HG02588 (cell line): ENCODE measurements around the gene TUBA3C.
"Not testable (repeated sequence)": the region's sequence is repeated elsewhere in the genome, so short reads cannot be mapped to it uniquely, and the experiment has no call there.

Experiments
- ATAC-seq: cut with Tn5 transposase; IDR thresholded peaks from one replicate; pipeline ENCODE4 v1.9.1; 2021; ENCODE audit warnings: mild to moderate bottlenecking, moderate library complexity; ENCODE audit not compliant: unreplicated experiment

TUBA3C gene

GRCh38 chr13:19181621-19182485 lies at the start of gene TUBA3C:
TSS of gene TUBA3C (minus strand) at chr13:19181824. CDS start at chr13:19181747, 77 bp downstream.
- no peak for ATAC-seq

GRCh38 chr13:19207413-19207812 lies 25.8 kb upstream of the TUBA3C start:
- ATAC-seq: not testable (repeated sequence)

- not testable (repeated sequence) for ATAC-seq
These were observed 11.0 kb upstream of the TUBA3C start for GRCh38 chr13:19192622-19193021.

GRCh38 chr13:19189911-19190310 lies 8.3 kb upstream of the TUBA3C start:
- not testable (repeated sequence) for ATAC-seq

- ATAC-seq: not testable (repeated sequence)
These were observed 7.7 kb upstream of the TUBA3C start for GRCh38 chr13:19189368-19189767.

- no peak for ATAC-seq
These were observed 4.4 kb upstream of the TUBA3C start for GRCh38 chr13:19185865-19186645.

- ATAC-seq: no peak
These were observed 3.7 kb upstream of the TUBA3C start for GRCh38 chr13:19185086-19185864.

GRCh38 chr13:19184176-19184575 lies 2.6 kb upstream of the TUBA3C start:
- no peak for ATAC-seq

- no peak for ATAC-seq
These were observed 2.1 kb upstream of the TUBA3C start for GRCh38 chr13:19183676-19184075.

GRCh38 chr13:19182536-19182935 lies 912 bp upstream of the TUBA3C start:
- ATAC-seq: no peak

- no peak for ATAC-seq
These were observed 503 bp downstream of the TUBA3C start for GRCh38 chr13:19181021-19181620.

- no peak for ATAC-seq
These were observed 1.7 kb downstream of the TUBA3C start for GRCh38 chr13:19179916-19180315.

GRCh38 chr13:19178901-19179593 lies 2.6 kb downstream of the TUBA3C start:
- no peak for ATAC-seq

GRCh38 chr13:19176981-19177776 lies 4.4 kb downstream of the TUBA3C start:
- not testable (repeated sequence) for ATAC-seq

GRCh38 chr13:19173752-19174151 lies 7.9 kb downstream of the TUBA3C start:
- no peak for ATAC-seq

- ATAC-seq: no peak
These were observed 9.0 kb downstream of the TUBA3C start for GRCh38 chr13:19172647-19173030.

GRCh38 chr13:19172007-19172646 lies 9.5 kb downstream of the TUBA3C start:
- no peak for ATAC-seq

GRCh38 chr13:19171563-19171962 lies 10.1 kb downstream of the TUBA3C start:
- ATAC-seq: no peak

GRCh38 chr13:19169991-19170390 lies 11.6 kb downstream of the TUBA3C start:
- ATAC-seq: no peak
